Endothelial cell of umbilical vein (primary cell): ENCODE results near the gene RFX7.

Experiments used
- CTCF ChIP-seq, 2 donors: IDR thresholded peaks; 1 replicate in 1 of 2; 2 replicates in 1 of 2; pipeline ENCODE4 v1.5.1; 2011; ENCODE audit warnings: low read length in 2 of 2, mild to moderate bottlenecking in 2 of 2, moderate library complexity in 2 of 2, control low read depth in 1 of 2, inconsistent platforms in 1 of 2, low read depth in 1 of 2; ENCODE audit not compliant: insufficient read depth in 1 of 2; ENCODE audit errors: extremely low read depth in 1 of 2
- EZH2 ChIP-seq: IDR thresholded peaks from 2 replicates; pipeline ENCODE4 v1.6.1; 2012; ENCODE audit warnings: borderline replicate concordance, low read depth, mild to moderate bottlenecking, moderate library complexity, low read length, inconsistent platforms; ENCODE audit not compliant: severe bottlenecking
- GATA2 ChIP-seq: IDR thresholded peaks from 2 replicates; pipeline ENCODE4 v1.7.0; 2011; ENCODE audit warnings: low read depth, mild to moderate bottlenecking, moderate library complexity, mixed read lengths, low read length; ENCODE audit not compliant: insufficient read length, insufficient read depth
- JUN ChIP-seq: IDR thresholded peaks from 2 replicates; pipeline ENCODE4 v1.6.1; 2011; ENCODE audit warnings: borderline replicate concordance, low read depth; ENCODE audit not compliant: insufficient read length, insufficient read depth
- MYC ChIP-seq: IDR thresholded peaks from one replicate; pipeline ENCODE4 v1.6.1; 2011; ENCODE audit warnings: mild to moderate bottlenecking, low read depth, low read length
- POLR2A ChIP-seq: IDR thresholded peaks from 2 replicates; pipeline ENCODE4 v1.6.1; 2012; ENCODE audit warnings: low read depth, mild to moderate bottlenecking, control low read depth, low read length
- POLR2AphosphoS5 ChIP-seq: IDR thresholded peaks from 2 replicates; pipeline ENCODE4 v1.6.1; 2012; ENCODE audit warnings: low read depth, mild to moderate bottlenecking, control low read depth, low read length, moderate library complexity; ENCODE audit not compliant: insufficient read depth
- TF ChIP-seq, protein P1 (sequence below): IDR thresholded peaks from 2 replicates; pipeline ENCODE4 v1.6.1; 2011; ENCODE audit not compliant: insufficient read depth, insufficient read length

DNA sequence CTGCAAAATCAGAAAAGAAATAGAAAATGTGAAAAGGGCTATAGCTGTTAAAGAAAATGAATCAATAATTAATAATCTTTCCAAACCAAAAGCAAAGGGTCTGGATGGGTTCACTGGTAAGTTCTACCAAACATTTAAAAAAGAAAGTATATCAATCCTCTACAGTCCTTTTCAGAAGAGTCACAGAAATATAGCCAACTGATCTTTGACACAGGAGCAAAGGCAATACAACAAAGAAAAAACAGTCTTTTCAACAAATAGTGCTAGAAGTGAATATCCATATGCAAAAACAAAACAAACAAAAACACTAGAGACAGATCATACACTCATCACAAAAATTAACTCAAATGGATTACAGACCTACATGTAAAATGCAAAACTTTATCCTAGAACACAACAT, 32.6 kb downstream of the RFX7 start:
- TF ChIP-seq CTCF (IDR thresholded peaks at IDR 0.05; ENCODE audit: extremely low read depth in 1 of 2, insufficient read depth in 1 of 2, low read depth in 1 of 2, low read length in 2 of 2) (no peak), POLR2A (no peak), EZH2 (no peak), JUN (no peak), POLR2AphosphoS5 (no peak), MYC (no peak), GATA2 (no peak)
- TF ChIP-seq, protein P1, sequence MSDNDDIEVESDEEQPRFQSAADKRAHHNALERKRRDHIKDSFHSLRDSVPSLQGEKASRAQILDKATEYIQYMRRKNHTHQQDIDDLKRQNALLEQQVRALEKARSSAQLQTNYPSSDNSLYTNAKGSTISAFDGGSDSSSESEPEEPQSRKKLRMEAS: no peak
